ENCODE measurements around the gene PCDHGA1. TPM values are rescaled to one million over a fixed set of nuclear protein-coding genes. Genes with fewer than 3 reads are reported as not detected.

PCDHGA1 gene
- polyA plus RNA-seq, 3 donors: not detected

DNA sequence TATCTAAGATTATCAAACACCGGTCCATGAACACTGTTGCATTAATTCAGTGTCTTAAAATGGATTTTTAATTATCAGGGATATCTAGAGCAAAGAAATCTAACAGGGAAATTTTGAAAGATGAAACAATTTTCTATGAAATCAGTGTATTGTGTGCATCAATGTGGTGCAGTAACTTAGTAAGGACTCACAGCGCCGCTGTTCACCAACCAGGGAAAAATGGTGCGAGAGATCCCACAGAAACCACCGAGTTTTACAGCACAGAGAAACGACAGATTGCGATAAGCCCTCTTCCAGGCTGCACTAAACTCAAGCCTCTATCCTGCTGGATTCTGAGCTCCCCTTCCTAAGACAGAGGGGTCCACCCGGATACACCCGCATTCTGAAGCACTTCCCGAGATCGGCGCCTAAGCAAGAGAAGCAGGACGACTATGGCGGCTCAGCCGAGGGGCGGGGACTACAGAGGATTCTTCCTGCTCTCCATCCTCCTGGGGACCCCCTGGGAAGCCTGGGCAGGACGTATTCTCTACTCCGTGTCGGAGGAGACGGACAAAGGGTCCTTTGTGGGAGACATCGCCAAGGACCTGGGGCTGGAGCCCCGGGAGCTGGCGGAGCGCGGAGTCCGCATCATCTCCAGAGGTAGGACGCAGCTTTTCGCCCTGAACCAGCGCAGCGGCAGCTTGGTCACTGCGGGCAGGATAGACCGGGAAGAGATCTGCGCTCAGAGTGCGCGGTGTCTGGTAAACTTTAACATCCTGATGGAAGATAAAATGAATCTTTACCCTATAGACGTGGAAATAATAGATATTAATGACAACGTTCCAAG, 52.4 kb downstream of the PCDHGA1 start, which contains the start of gene PCDHGA7:
TSS of gene PCDHGA7 (plus strand) at position 274 of the 826 bp plus-strand sequence. CDS start at position 432, 158 bp downstream.
- no peaks in the 10 kb centered on the region for H3K79me2 ChIP-seq (ENCODE audit: insufficient read depth, low read length)
- peak within 1 kb of the TSS in 1 of 3 experiments; percentile 48 for H3K4me3 ChIP-seq (replicated peaks in 1 of 3; ENCODE audit: low read depth in 2 of 3, low read length in 3 of 3)
- Mint-ChIP-seq H3K36me3 (peaks cover 0 to 5% of the 10 kb centered on the region in 2 donors), H3K4me1 (peaks cover 4% of the 10 kb centered on the region), H3K9me3 (peaks cover 24 to 58% (median 50%) of the 10 kb centered on the region in 7 donors), H3K27ac (no peak within 1 kb of the TSS), H3K4me3 (peak within 1 kb of the TSS; percentile 64 to 65), H3K27me3 (ENCODE audit: low read depth in 3 of 3) (peaks cover 39 to 64% (median 52%) of the 10 kb centered on the region in 3 donors)
- H3K27ac ChIP-seq (ENCODE audit: low read depth in 1 of 2, low read length in 2 of 2): no peak within 1 kb of the TSS
- no peak for DNase-seq
- H3K4me1 ChIP-seq (ENCODE audit: control insufficient read depth in 1 of 2, insufficient read depth in 2 of 2, low read length in 2 of 2): no peaks in the 10 kb centered on the region
- no peaks in the 10 kb centered on the region for H4K20me1 ChIP-seq (ENCODE audit: insufficient read depth, low read length)
- H3K9me3 ChIP-seq (replicated peaks in 1 of 2; ENCODE audit: control insufficient read depth in 1 of 2, insufficient read depth in 1 of 2, low read length in 2 of 2): peaks cover 27 to 52% of the 10 kb centered on the region in 2 donors
- peak within 1 kb of the TSS; percentile 42 for H3K4me2 ChIP-seq (replicated peaks; ENCODE audit: extremely low read depth, low read length, poor library complexity, severe bottlenecking)
- H3K9ac ChIP-seq (ENCODE audit: insufficient read depth, low read length, poor library complexity, severe bottlenecking): no peak within 1 kb of the TSS
- TF ChIP-seq CTCF (IDR thresholded peaks at IDR 0.05): no peak
- WGBS (ENCODE audit: insufficient coverage): 12% methylated on average over 27 of the region's 37 CpGs
- no peak within 1 kb of the TSS for H2AFZ ChIP-seq (ENCODE audit: insufficient read depth, low read depth, low read length, poor library complexity, severe bottlenecking)
- intact Hi-C loops (cut with micrococcal nuclease): no loop called here
- peaks cover 34 to 80% of the 10 kb centered on the region in 2 donors for H3K27me3 ChIP-seq (ENCODE audit: control insufficient read depth in 2 of 2, insufficient read depth in 2 of 2, low read length in 2 of 2)
- H3K36me3 ChIP-seq (replicated peaks in 1 of 2; ENCODE audit: control insufficient read depth in 1 of 2, insufficient read depth in 2 of 2, low read length in 2 of 2): no peaks in the 10 kb centered on the region

DNA sequence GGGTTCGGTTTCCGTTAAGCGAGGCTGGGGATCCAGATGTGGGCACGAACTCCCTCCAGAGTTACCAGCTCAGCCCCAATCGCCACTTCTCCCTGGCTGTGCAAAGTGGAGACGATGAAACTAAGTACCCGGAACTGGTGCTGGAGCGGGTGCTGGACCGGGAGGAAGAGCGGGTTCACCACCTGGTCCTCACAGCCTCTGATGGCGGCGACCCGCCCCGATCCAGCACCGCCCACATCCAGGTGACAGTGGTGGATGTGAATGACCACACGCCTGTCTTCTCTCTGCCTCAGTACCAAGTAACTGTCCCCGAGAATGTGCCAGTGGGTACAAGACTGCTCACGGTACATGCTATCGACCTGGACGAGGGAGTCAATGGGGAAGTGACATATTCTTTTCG, 53.0 kb downstream of the PCDHGA1 start:
- no peak for DNase-seq
- H3K9me3 ChIP-seq (replicated peaks in 1 of 2; ENCODE audit: control insufficient read depth in 1 of 2, insufficient read depth in 1 of 2, low read length in 2 of 2): peaks cover 30 to 56% of the 10 kb centered on the region in 2 donors
- no peaks in the 10 kb centered on the region for H3K36me3 ChIP-seq (replicated peaks in 1 of 2; ENCODE audit: control insufficient read depth in 1 of 2, insufficient read depth in 2 of 2, low read length in 2 of 2)
- no peaks in the 10 kb centered on the region for H4K20me1 ChIP-seq (ENCODE audit: insufficient read depth, low read length)
- H3K4me2 ChIP-seq (replicated peaks; ENCODE audit: extremely low read depth, low read length, poor library complexity, severe bottlenecking): no peak overlapping the region
- no peak overlapping the region for H3K9ac ChIP-seq (ENCODE audit: insufficient read depth, low read length, poor library complexity, severe bottlenecking)
- peaks cover 36 to 80% of the 10 kb centered on the region in 2 donors for H3K27me3 ChIP-seq (ENCODE audit: control insufficient read depth in 2 of 2, insufficient read depth in 2 of 2, low read length in 2 of 2)
- no peak overlapping the region for H2AFZ ChIP-seq (ENCODE audit: insufficient read depth, low read depth, low read length, poor library complexity, severe bottlenecking)
- intact Hi-C loops (cut with micrococcal nuclease): no loop called here
- H3K36me3 Mint-ChIP-seq: peaks cover 0 to 6% of the 10 kb centered on the region in 2 donors
- TF ChIP-seq CTCF (IDR thresholded peaks at IDR 0.05): no peak
- H3K27ac Mint-ChIP-seq: no peak overlapping the region
- H3K27me3 Mint-ChIP-seq (ENCODE audit: low read depth in 3 of 3): peaks cover 39 to 65% (median 56%) of the 10 kb centered on the region in 3 donors
- peak overlapping the region in 1 of 3 experiments; percentile 48 for H3K4me3 ChIP-seq (replicated peaks in 1 of 3; ENCODE audit: low read depth in 2 of 3, low read length in 3 of 3)
- no peaks in the 10 kb centered on the region for H3K4me1 ChIP-seq (ENCODE audit: control insufficient read depth in 1 of 2, insufficient read depth in 2 of 2, low read length in 2 of 2)
- peaks cover 25 to 58% (median 50%) of the 10 kb centered on the region in 7 donors for H3K9me3 Mint-ChIP-seq
- H3K79me2 ChIP-seq (ENCODE audit: insufficient read depth, low read length): no peaks in the 10 kb centered on the region
- H3K4me3 Mint-ChIP-seq: peak overlapping the region; percentile 64 to 65
- peaks cover 5% of the 10 kb centered on the region for H3K4me1 Mint-ChIP-seq
- 31% methylated on average over 10 of the region's 21 CpGs for WGBS (ENCODE audit: insufficient coverage)
- no peak overlapping the region for H3K27ac ChIP-seq (ENCODE audit: low read depth in 1 of 2, low read length in 2 of 2)

Measured in CD14-positive monocyte (primary cell).